22Rv1 (cell line): Measurements from ENCODE around the gene UBE2K.

Experiments
- ZFX ChIP-seq: fragments of 450-650 bp; IDR thresholded peaks from 2 replicates; pipeline ENCODE4 v1.6.1; 2017; ENCODE audit warnings: antibody characterized with exemption, borderline replicate concordance
- TF ChIP-seq, protein P1 (sequence below): fragments of 450-650 bp; IDR thresholded peaks from 2 replicates; pipeline ENCODE4 v1.5.1; 2017; ENCODE audit warnings: mild to moderate bottlenecking

DNA sequence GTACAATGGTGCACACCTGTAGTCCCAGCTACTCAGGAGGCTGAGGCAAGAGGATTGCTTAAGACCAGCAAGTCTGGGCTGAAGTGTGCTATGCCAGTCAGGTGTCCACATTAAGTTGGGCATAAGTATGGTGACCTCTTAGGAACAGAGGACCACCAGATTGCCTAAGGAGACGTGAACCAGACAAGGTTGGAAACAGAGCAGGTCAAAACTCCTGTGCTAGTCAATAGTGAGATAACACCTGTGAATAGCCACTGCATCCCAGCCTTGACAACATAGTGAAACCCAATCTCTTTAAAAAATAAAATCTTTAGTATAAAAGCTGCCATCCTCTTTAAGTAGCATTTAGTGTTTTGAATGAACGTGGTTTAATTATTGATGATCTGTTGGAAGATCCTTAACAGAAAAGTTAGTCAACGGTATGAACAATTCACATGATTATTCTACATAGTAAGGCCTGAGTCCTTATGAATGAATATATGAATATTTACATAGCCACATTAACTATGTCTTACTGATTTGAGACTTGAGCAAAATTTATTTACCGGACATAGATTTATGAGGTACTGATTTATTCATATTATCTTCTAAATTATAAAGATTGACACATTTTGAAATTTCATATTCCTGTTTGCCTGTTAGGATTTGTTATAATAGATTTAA lies 63.2 kb downstream of the UBE2K start:
- TF ChIP-seq, protein P1, sequence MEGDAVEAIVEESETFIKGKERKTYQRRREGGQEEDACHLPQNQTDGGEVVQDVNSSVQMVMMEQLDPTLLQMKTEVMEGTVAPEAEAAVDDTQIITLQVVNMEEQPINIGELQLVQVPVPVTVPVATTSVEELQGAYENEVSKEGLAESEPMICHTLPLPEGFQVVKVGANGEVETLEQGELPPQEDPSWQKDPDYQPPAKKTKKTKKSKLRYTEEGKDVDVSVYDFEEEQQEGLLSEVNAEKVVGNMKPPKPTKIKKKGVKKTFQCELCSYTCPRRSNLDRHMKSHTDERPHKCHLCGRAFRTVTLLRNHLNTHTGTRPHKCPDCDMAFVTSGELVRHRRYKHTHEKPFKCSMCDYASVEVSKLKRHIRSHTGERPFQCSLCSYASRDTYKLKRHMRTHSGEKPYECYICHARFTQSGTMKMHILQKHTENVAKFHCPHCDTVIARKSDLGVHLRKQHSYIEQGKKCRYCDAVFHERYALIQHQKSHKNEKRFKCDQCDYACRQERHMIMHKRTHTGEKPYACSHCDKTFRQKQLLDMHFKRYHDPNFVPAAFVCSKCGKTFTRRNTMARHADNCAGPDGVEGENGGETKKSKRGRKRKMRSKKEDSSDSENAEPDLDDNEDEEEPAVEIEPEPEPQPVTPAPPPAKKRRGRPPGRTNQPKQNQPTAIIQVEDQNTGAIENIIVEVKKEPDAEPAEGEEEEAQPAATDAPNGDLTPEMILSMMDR: no peak
- no peak for TF ChIP-seq ZFX
